Measurements from ENCODE around the gene IGF2R.

IGF2R gene

GRCh38 chr6:160065200-160065599 is 96.3 kb downstream of the IGF2R start:
- no peak for TF ChIP-seq CTCF (conservative IDR thresholded peaks at IDR 0.05; ENCODE audit: control insufficient read depth, insufficient read depth, low read depth, low read length)
- no peak for DNase-seq (ENCODE audit: low read depth)
- H3K4me3 ChIP-seq (ENCODE audit: control insufficient read depth, low read depth, low read length) = no peak overlapping the region

DNA sequence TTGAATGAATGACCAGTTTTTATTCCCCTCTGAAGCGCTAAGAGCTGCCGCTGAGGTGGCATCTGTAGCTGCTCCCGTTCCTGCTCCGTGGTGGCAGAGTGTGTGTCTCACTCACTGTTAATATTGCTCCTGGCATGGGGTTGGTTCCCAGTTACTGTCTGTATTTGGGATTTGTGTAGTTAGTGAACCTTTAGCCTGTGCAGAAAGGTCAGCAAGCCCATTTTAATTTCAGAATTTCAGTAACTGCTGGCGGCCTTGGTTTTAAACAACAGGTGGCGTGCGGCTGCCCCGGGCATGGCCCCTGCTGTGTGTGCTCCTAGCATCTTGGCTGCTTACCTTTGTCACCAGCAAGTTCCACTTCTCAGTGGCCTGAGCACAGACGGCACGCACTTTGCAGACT is 98.7 kb downstream of the IGF2R start:
- TF ChIP-seq CTCF (conservative IDR thresholded peaks at IDR 0.05; ENCODE audit: control insufficient read depth, insufficient read depth, low read depth, low read length) = no peak
- H3K4me3 ChIP-seq (ENCODE audit: control insufficient read depth, low read depth, low read length) = no peak overlapping the region
- DNase-seq (ENCODE audit: low read depth) = no peak

DNA sequence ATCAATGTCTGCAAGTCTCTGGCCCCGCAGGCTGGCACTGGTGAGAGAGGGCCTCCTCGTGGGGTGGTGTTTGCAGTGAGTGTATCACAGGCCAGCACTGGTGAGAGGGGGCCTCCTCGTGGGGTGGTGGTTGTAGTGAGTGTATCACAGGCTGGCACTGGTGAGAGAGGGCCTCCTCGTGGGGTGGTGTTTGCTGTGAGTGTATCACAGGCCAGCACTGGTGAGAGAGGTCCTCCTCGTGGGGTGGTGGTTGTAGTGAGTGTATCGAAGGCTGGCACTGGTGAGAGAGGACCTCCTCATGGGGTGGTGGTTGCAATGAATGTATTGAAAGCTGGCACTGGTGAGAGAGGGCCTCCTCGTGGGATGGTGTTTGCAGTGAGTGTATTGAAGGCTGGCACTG is 99.5 kb downstream of the IGF2R start:
- no peak overlapping the region for H3K4me3 ChIP-seq (ENCODE audit: control insufficient read depth, low read depth, low read length)
- no peak for DNase-seq (ENCODE audit: low read depth)
- no peak for TF ChIP-seq CTCF (conservative IDR thresholded peaks at IDR 0.05; ENCODE audit: control insufficient read depth, insufficient read depth, low read depth, low read length)

- H3K4me3 ChIP-seq (ENCODE audit: control insufficient read depth, low read depth, low read length) = no peak overlapping the region
- no peak for TF ChIP-seq CTCF (conservative IDR thresholded peaks at IDR 0.05; ENCODE audit: control insufficient read depth, insufficient read depth, low read depth, low read length)
- no peak for DNase-seq (ENCODE audit: low read depth)
Observed at GRCh38 chr6:160069050-160069454, 100.2 kb downstream of the IGF2R start.

- no peak for TF ChIP-seq CTCF (conservative IDR thresholded peaks at IDR 0.05; ENCODE audit: control insufficient read depth, insufficient read depth, low read depth, low read length)
- no peak overlapping the region for H3K4me3 ChIP-seq (ENCODE audit: control insufficient read depth, low read depth, low read length)
- no peak for DNase-seq (ENCODE audit: low read depth)
Observed at GRCh38 chr6:160069459-160069858, 100.6 kb downstream of the IGF2R start.

- H3K4me3 ChIP-seq (ENCODE audit: control insufficient read depth, low read depth, low read length) = no peak overlapping the region
- no peak for TF ChIP-seq CTCF (conservative IDR thresholded peaks at IDR 0.05; ENCODE audit: control insufficient read depth, insufficient read depth, low read depth, low read length)
- DNase-seq (ENCODE audit: low read depth) = no peak
Observed at GRCh38 chr6:160070427-160070826, 101.5 kb downstream of the IGF2R start.

DNA sequence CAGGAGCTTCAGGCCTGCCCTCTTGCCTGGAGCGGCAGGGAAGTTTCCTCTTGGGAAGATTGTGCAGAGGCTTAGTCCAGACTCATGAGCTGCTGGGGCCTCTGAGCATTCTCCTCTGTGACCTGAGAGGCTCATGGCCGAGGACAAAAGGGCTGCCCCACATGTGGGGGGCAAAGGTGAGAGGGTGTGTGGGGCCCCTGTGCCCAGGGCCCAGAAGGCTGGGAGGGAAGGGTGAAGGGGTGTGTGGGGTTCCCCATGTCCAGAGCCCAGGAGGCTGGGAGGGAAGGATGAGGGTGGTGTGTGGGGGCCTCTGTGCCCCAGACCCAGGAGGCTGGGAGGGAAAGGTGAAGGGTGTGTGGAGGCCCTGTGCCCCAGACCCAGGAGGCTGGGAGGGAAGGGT is 101.9 kb downstream of the IGF2R start:
- no peak overlapping the region for H3K4me3 ChIP-seq (ENCODE audit: control insufficient read depth, low read depth, low read length)
- TF ChIP-seq CTCF (conservative IDR thresholded peaks at IDR 0.05; ENCODE audit: control insufficient read depth, insufficient read depth, low read depth, low read length) = no peak
- no peak for DNase-seq (ENCODE audit: low read depth)
